Keratinocyte (primary cell): Measurements from ENCODE around the gene TREML1.

ENCODE experiments used
- EZH2 ChIP-seq: IDR thresholded peaks from one replicate; pipeline ENCODE4 v1.6.1; 2012; ENCODE audit warnings: inconsistent platforms, mild to moderate bottlenecking, low read length, moderate library complexity
- TF ChIP-seq, protein P1 (sequence below), 3 experiments: IDR thresholded peaks in 1 of 3; conservative IDR thresholded peaks in 1 of 3; optimal IDR thresholded peaks in 1 of 3; 2 replicates in 2 of 3; 3 replicates in 1 of 3; pipeline versions ENCODE3 to v1.5.1; 2011; ENCODE audit warnings: low read length in 3 of 3, mild to moderate bottlenecking in 3 of 3, moderate library complexity in 2 of 3, control low read depth in 1 of 3, inconsistent platforms in 1 of 3; ENCODE audit not compliant: insufficient read depth in 2 of 3; ENCODE audit errors: extremely low read depth in 1 of 3

DNA sequence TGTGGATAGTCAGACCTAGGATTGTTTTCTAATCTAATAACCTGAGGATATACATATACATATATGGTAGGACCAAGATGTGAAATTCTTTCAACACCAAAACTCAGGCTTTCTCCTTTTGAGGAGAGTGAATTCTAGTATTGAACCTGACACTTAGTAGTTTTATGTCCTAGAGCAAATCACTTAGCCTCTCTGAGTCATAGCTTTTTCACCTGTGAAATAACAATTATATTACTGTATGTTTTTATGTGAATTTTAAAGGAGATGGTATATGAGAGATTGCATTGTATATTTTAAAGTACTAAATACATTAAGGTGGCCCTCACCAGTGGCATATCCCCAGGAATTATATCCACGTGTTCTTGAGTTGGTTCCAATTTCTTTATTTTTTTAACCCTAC lies 34.6 kb downstream of the TREML1 start:
- TF ChIP-seq, protein P1, sequence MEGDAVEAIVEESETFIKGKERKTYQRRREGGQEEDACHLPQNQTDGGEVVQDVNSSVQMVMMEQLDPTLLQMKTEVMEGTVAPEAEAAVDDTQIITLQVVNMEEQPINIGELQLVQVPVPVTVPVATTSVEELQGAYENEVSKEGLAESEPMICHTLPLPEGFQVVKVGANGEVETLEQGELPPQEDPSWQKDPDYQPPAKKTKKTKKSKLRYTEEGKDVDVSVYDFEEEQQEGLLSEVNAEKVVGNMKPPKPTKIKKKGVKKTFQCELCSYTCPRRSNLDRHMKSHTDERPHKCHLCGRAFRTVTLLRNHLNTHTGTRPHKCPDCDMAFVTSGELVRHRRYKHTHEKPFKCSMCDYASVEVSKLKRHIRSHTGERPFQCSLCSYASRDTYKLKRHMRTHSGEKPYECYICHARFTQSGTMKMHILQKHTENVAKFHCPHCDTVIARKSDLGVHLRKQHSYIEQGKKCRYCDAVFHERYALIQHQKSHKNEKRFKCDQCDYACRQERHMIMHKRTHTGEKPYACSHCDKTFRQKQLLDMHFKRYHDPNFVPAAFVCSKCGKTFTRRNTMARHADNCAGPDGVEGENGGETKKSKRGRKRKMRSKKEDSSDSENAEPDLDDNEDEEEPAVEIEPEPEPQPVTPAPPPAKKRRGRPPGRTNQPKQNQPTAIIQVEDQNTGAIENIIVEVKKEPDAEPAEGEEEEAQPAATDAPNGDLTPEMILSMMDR (optimal IDR thresholded peaks at IDR 0.05 in 1 of 3, IDR thresholded peaks at IDR 0.05 in 1 of 3, conservative IDR thresholded peaks at IDR 0.05 in 1 of 3; ENCODE audit: extremely low read depth in 1 of 3, insufficient read depth in 2 of 3, low read length in 3 of 3): no peak
- TF ChIP-seq EZH2: no peak
